Mesodermal cell (in vitro differentiated cells): Measurements from ENCODE around the gene LZTS2.
"Not testable (repeated sequence)": the region's sequence is repeated elsewhere in the genome, so short reads cannot be mapped to it uniquely, and the experiment has no call there.

ENCODE experiments used
- H3K27ac ChIP-seq: 2 replicates; pipeline ENCODE4 v1.7.0; 2013; ENCODE audit warnings: mild to moderate bottlenecking, low read depth, low read length, moderate library complexity; ENCODE audit not compliant: severe bottlenecking
- H3K36me3 ChIP-seq: 2 replicates; pipeline ENCODE4 v1.7.1; 2013; ENCODE audit warnings: mild to moderate bottlenecking, low read length, moderate library complexity; ENCODE audit not compliant: control insufficient read depth, insufficient read depth
- H3K4me1 ChIP-seq: one replicate; pipeline ENCODE4 v1.7.1; 2013; ENCODE audit warnings: mild to moderate bottlenecking, low read length; ENCODE audit not compliant: insufficient read depth, control insufficient read depth, poor library complexity, severe bottlenecking
- H3K4me3 ChIP-seq: 2 replicates; pipeline ENCODE4 v1.7.0; 2013; ENCODE audit warnings: low read length, control low read depth, mild to moderate bottlenecking; ENCODE audit not compliant: insufficient read depth, poor library complexity, severe bottlenecking; ENCODE audit errors: extremely low read depth
- H3K9me3 ChIP-seq: 2 replicates; pipeline ENCODE4 v1.7.1; 2013; ENCODE audit warnings: mild to moderate bottlenecking, low read length, moderate library complexity; ENCODE audit not compliant: control insufficient read depth
- WGBS, 2 experiments: methylation state at CpG; one replicate each; pipeline ENCODE4 v1.1.5; 2013; ENCODE audit warnings: missing lambda C conversion rate in 2 of 2; ENCODE audit not compliant: insufficient coverage in 2 of 2; 5-methylcytosine and 5-hydroxymethylcytosine counted together

Gene LZTS2

DNA sequence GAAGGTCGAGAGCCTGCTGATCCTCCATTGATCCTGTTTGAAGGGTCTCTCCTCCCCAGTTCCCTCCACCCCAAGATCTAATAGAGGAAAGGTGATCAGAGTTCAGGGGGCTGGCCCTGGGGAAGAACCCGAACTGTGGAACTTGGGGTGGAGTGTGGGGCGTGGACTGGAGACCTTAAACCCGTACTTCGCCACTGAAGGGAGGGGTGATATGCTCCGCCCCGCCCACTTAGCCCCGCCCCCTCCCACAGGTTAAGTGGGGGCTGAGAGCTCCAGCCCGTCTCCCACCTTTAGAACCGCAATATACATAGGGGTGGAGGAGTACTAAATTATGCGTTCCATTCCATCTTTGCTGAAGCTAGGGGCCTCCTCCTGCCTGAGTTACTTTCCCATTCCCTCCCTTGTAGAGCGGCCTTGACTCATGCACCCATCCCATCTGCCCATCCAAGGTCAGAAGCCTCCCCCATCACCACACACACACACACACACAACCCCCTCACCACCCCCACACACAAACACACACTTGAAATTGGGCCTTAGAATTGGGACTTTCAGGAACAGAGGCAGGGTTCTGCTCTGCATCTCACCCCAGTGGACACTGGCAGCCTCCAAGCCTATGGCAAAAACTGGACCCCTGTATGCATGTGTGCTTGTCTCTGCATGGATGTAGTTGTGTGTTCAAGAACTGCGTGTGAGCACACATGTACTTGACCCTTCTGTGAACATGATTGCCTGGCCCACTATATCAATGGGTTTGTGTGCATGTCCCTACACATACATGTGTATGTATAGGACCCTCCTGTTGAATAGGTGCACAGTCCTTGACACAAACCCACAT, 29.3 kb upstream of the LZTS2 start:
- Histone ChIP-seq H3K4me1 (no peaks in the 10 kb centered on the region), H3K9me3 (no peaks in the 10 kb centered on the region), H3K36me3 (peaks cover 13% of the 10 kb centered on the region), H3K27ac (no peak overlapping the region), H3K4me3 (peak overlapping the region; percentile 64)
- 57% methylated on average over 3 of the region's 13 CpGs; no CpG with 5 or more reads in 1 of the 2 experiments for WGBS, 2 experiments

DNA sequence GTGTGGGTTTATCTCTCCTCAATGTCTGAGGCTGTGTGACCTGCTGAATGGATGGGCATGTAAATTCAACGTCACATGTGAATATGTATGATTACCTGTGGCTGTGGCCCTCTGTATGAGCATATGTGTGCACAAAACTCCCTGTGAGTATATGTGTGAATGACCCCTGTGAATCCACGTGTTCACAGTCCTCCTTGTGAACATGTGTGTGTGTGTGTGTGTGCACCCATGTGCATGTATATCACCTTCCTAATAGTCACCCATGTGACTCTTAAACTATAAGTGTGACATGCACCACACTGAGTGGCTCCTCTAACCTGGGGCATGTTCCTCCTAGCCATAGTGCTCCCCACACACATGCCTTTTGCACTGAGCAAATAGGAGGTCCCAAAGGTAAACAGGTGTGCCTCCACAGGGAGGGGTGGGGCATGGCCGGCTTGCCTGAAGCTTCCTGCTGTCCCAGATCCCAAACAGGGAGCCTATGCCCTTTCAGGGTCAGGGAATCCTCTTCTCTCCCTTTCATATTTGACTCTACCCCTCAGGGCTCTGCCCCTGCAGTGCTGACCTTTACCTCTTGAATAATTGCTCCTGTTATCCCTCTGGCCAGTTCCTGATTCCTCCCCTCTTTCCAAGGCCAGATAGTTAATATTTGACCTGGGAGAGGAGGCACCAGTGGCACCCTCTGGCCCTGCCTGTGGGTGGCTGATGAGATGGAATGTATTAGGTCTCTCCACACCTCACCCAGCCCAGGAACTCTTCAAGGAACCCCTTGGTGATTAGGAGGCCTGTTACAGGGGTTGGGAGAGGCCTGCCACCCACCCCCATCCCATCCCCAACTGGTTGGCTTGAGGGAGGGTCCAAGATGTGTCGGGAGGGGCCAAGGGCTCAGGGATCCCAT, 28.4 kb upstream of the LZTS2 start:
- no peak overlapping the region for H3K27ac ChIP-seq
- no peaks in the 10 kb centered on the region for H3K4me1 ChIP-seq
- H3K9me3 ChIP-seq = no peaks in the 10 kb centered on the region
- H3K4me3 ChIP-seq = no peak overlapping the region
- 67 to 78% methylated on average over 2 to 3 of the region's 4 CpGs for WGBS, 2 experiments
- H3K36me3 ChIP-seq = peaks cover 4% of the 10 kb centered on the region

DNA sequence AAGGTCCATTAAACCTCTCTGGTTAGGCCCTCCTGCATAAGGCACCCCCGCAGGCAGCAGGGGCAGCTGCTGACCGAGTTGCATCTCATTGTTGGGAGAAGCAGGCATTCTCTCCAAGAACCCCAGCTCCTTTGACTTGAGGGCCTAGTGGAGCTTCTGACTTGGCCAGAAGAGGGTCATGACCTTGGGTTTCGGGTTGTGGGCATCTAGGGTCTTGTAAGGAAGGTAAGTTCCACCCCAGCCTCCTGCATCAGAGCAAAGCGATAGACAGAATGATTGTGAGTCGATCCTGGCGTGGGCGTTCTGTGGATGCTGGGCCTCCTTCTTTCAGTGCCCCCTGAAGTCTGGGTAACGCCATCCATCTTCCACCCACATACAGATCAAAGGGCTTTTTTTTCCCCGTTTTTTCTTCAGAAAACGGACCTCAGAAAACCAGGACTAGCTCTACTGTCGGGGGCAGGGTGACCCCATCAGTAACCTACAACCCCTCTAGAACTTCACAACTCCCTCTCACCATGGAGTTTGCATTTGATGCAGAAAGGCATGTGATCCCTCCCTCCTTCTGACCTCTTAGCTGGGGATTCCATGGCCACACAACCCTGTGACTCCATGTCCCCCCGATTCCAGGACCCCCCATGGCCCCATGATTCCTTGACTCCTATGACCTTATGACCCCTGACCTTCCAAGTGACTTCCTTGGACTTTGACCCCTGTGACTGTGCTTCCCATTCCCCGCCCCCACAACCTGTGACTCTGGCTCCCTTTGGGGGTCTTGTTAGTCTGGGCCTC, 27.3 kb upstream of the LZTS2 start:
- WGBS, 2 experiments = 74 to 86% methylated on average over 10 to 12 of the region's 13 CpGs
- H3K27ac ChIP-seq = no peak overlapping the region
- H3K9me3 ChIP-seq = no peaks in the 10 kb centered on the region
- no peak overlapping the region for H3K4me3 ChIP-seq
- H3K4me1 ChIP-seq = no peaks in the 10 kb centered on the region
- H3K36me3 ChIP-seq = no peaks in the 10 kb centered on the region

DNA sequence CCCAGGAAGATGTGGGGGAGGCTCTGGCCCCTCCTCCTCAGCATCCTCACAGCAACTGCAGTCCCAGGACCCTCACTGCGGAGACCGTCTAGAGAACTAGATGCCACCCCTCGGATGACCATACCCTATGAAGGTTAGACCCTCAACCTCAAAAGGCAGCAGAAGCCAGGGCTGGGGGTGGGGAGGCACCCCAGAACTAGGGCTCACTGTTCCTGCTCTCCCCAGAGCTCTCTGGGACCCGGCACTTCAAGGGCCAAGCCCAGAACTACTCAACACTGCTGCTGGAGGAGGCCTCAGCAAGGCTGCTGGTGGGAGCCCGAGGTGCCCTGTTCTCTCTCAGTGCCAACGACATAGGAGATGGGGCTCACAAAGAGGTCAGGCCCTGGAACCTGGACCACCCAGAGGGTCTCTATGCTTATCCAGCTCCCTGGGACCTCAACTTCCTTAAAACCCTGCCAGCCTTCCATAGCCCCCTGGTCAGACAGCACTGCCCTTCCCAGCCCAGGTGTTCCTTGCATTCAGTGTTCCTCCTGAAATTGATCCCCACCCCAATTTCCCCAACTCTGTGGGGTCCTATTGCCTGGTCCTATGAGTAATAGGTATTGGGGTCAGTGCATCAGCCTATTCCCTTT, 26.6 kb upstream of the LZTS2 start:
- no peaks in the 10 kb centered on the region for H3K4me1 ChIP-seq
- peaks cover 3% of the 10 kb centered on the region for H3K36me3 ChIP-seq
- no peak overlapping the region for H3K27ac ChIP-seq
- no peak overlapping the region for H3K4me3 ChIP-seq
- H3K9me3 ChIP-seq = no peaks in the 10 kb centered on the region
- 93% methylated on average over 3 to 6 of the region's 6 CpGs for WGBS, 2 experiments

DNA sequence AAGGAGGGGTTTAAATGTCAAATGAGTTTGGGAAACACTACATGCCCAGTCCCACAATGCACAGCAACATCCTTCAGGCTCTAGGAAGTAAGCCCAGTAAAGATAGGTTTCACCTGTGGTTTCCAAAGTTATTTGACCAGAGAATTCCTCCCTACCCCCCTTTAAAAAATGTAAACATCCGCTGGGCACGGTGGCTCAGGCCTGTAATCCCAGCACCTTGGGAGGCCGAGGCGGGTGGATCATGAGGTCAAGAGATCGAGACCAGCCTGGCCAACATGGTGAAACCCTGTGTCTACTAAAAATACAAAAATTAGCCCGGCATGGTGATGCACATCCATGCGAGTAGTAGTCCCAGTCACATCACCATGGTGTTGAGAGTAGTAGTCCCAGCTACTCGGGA, 24.2 kb upstream of the LZTS2 start:
- 82 to 90% methylated on average over 7 to 8 of the region's 8 CpGs for WGBS, 2 experiments
- H3K36me3 ChIP-seq = peaks cover 14% of the 10 kb centered on the region
- not testable (repeated sequence) for H3K4me3 ChIP-seq, H3K9me3 ChIP-seq, H3K4me1 ChIP-seq, H3K27ac ChIP-seq

DNA sequence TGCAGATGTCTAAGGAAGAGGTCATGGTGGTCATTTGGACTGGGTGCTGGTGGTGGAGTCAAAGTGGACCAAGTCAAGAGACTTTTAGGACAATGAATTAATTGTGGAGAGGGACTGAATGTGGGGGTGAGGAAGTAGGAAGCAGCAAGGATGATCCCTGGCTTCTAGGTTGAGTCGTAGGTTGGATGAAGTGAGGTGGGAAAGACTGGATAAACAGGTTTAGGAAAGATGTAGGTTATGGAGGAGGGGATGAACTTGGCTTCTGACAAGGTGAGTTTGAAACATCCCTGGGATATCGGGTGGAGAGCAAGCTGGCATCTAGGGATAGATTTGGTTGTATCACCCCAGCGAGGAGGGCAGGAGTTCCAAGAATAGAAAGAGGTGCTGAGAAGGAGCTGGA, 22.7 kb upstream of the LZTS2 start:
- Histone ChIP-seq H3K4me3 (no peak overlapping the region), H3K36me3 (peaks cover 29% of the 10 kb centered on the region)
- 81 to 93% methylated on average over 3 of the region's 3 CpGs for WGBS, 2 experiments

DNA sequence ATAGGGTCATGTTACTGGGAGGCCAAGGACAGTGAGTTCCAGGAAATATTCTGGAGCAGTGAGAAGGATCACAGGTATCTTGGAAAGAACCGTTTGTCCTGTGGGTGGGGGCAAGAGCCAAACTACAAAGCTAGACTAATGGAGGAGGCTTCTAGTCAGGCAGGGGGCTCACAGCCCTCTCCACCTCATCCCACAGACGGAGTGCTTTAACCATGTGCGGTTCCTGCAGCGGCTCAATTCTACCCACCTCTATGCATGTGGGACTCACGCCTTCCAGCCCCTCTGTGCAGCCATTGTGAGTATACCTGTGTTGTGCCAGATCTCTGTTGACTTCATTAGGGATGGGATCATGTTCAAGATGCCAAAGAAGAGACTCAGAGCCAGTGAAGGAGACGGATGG, 22.2 kb upstream of the LZTS2 start:
- H3K4me3 ChIP-seq = no peak overlapping the region
- H3K4me1 ChIP-seq = no peaks in the 10 kb centered on the region
- whole genome bisulfite sequencing, 2 experiments = 65 to 96% methylated on average over 2 to 4 of the region's 6 CpGs
- no peaks in the 10 kb centered on the region for H3K9me3 ChIP-seq
- peaks cover 32% of the 10 kb centered on the region for H3K36me3 ChIP-seq
- no peak overlapping the region for H3K27ac ChIP-seq

More for the DNA sequence above, 22.7 kb upstream of the LZTS2 start:
- Histone ChIP-seq H3K4me1 (no peaks in the 10 kb centered on the region), H3K9me3 (no peaks in the 10 kb centered on the region), H3K27ac (no peak overlapping the region)

DNA sequence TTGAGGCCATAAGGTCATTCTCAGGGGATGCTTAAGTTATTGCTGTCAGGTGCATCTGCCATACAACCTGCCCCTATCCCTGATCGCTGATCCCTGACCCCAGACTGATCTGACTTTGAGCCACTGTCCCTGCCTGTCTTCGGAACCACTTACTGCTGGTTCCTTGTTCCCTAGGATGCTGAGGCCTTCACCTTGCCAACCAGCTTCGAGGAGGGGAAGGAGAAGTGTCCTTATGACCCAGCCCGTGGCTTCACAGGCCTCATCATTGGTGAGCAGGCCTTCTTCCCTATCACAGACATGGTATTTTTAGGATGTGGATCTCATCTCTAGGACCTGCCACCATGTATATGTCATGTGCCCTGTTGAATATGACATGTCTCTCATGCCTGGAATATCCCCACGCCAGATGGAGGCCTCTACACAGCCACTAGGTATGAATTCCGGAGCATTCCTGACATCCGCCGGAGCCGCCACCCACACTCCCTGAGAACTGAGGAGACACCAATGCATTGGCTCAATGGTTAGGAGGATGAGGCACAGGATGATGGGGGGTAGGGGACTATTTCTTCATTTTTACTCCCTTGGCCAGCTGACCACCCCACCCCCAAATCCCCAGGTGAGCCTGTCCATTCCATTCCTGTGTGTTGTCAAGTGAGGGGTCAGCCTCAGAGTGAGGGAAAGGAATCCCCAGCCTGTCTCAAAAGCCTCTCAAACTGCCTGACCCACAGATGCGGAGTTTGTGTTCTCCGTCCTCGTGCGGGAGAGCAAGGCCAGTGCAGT, 21.3 kb upstream of the LZTS2 start:
- no peak overlapping the region for H3K27ac ChIP-seq
- 93 to 96% methylated on average over 8 to 12 of the region's 13 CpGs for WGBS, 2 experiments
- peaks cover 38% of the 10 kb centered on the region for H3K36me3 ChIP-seq
- no peaks in the 10 kb centered on the region for H3K9me3 ChIP-seq
- no peaks in the 10 kb centered on the region for H3K4me1 ChIP-seq
- H3K4me3 ChIP-seq = no peak overlapping the region

DNA sequence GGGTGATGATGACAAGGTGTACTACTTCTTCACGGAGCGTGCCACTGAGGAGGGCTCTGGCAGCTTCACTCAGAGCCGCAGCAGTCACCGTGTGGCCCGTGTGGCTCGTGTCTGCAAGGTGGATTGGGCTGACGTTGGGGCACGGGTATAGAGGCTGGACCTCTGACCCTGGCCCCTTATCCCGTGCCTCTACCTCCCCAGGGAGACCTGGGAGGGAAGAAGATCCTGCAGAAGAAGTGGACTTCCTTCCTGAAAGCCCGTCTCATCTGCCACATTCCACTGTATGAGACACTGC, 20.8 kb upstream of the LZTS2 start:
- H3K27ac ChIP-seq = no peak overlapping the region
- 95 to 97% methylated on average over 8 to 10 of the region's 10 CpGs for WGBS, 2 experiments
- H3K4me3 ChIP-seq = no peak overlapping the region
- H3K9me3 ChIP-seq = no peaks in the 10 kb centered on the region
- peaks cover 39% of the 10 kb centered on the region for H3K36me3 ChIP-seq
- H3K4me1 ChIP-seq = no peaks in the 10 kb centered on the region
